ENCODE measurements around the gene HSPA1A.

DNA sequence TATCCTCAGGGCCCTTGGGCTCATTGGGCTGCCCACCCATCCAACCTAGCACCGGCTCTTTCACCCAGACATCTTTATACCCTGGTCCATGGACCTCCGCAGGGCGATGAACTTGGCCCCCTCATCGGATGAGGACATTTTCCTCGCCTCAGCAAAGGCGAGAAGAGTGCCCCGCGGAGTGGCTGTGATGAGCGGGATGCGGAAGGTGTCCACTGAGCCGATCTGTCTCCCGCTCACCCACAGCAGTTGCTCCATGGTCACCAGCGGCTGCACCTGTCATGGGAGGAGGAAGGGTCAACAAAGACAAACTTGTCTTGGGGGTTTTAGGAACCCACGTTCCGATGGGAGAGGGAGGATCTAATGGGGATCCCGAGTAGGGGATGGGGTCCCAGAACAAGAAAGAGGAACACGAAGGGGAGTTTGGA lies 46.6 kb downstream of the HSPA1A start:
- no peak for TF ChIP-seq CTCF (IDR thresholded peaks at IDR 0.05; ENCODE audit: low read length)
- no peak for TF ChIP-seq EZH2 (IDR thresholded peaks at IDR 0.05; ENCODE audit: borderline replicate concordance, low read length)

Measured in OCI-LY1 (cell line).